ENCODE measurements around the gene FETUB. TPM values are rescaled to one million over a fixed set of nuclear protein-coding genes. Genes with fewer than 3 reads are reported as not detected.

Gene FETUB
- total and polyA plus RNA-seq, 2 of the 4 experiments (the other 2 are of a cell fraction): not detected

DNA sequence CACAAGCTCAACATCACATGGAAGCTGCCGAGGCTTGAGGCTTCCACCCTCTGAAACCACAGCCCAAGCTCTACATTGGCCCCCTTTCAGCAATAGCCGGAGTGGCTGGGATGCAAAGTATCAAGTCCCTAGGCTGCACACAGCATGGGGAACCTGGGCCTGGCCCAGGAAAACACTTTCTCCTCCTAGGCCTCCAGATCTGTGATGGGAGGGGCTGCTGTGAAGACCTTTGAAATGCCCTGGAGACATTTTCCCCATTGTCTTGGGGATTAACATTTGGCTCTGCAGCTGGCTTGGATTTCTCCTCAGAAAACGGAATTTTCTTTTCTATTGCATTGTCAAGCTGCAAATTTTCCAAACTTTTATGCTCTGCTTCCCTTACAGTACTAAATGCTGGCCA is 43.8 kb downstream of the FETUB start:
- H2BK20ac ChIP-seq (ENCODE audit: low read depth, low read length): no peak overlapping the region
- TF ChIP-seq NFE2L2 (IDR thresholded peaks at IDR 0.05; ENCODE audit: low read depth, low read length) (no peak), FOS (IDR thresholded peaks at IDR 0.05; ENCODE audit: low read depth, low read length) (no peak), SMC3 (IDR thresholded peaks at IDR 0.05; ENCODE audit: low read depth, low read length) (no peak), MXI1 (IDR thresholded peaks at IDR 0.05; ENCODE audit: borderline replicate concordance, low read depth, low read length) (no peak), CEBPB (IDR thresholded peaks at IDR 0.05; ENCODE audit: low read depth, low read length) (no peak), RAD21 (IDR thresholded peaks at IDR 0.05; ENCODE audit: low read length) (no peak), RFX5 (IDR thresholded peaks at IDR 0.05; ENCODE audit: low read depth, low read length) (no peak), RCOR1 (IDR thresholded peaks at IDR 0.05; ENCODE audit: insufficient replicate concordance, low read length) (no peak), MAZ (IDR thresholded peaks at IDR 0.05; ENCODE audit: borderline replicate concordance, low read depth, low read length) (no peak), POLR2A (IDR thresholded peaks at IDR 0.05; ENCODE audit: low read depth, low read length) (no peak), MAFK (IDR thresholded peaks at IDR 0.05; ENCODE audit: low read depth, low read length) (no peak), CHD1 (IDR thresholded peaks at IDR 0.05; ENCODE audit: low read depth, low read length) (no peak), BHLHE40 (IDR thresholded peaks at IDR 0.05; ENCODE audit: low read depth, low read length) (no peak)
- TF ChIP-seq, protein P1, sequence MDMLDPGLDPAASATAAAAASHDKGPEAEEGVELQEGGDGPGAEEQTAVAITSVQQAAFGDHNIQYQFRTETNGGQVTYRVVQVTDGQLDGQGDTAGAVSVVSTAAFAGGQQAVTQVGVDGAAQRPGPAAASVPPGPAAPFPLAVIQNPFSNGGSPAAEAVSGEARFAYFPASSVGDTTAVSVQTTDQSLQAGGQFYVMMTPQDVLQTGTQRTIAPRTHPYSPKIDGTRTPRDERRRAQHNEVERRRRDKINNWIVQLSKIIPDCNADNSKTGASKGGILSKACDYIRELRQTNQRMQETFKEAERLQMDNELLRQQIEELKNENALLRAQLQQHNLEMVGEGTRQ (IDR thresholded peaks at IDR 0.05; ENCODE audit: low read depth, low read length): no peak
- TF ChIP-seq, protein P2, sequence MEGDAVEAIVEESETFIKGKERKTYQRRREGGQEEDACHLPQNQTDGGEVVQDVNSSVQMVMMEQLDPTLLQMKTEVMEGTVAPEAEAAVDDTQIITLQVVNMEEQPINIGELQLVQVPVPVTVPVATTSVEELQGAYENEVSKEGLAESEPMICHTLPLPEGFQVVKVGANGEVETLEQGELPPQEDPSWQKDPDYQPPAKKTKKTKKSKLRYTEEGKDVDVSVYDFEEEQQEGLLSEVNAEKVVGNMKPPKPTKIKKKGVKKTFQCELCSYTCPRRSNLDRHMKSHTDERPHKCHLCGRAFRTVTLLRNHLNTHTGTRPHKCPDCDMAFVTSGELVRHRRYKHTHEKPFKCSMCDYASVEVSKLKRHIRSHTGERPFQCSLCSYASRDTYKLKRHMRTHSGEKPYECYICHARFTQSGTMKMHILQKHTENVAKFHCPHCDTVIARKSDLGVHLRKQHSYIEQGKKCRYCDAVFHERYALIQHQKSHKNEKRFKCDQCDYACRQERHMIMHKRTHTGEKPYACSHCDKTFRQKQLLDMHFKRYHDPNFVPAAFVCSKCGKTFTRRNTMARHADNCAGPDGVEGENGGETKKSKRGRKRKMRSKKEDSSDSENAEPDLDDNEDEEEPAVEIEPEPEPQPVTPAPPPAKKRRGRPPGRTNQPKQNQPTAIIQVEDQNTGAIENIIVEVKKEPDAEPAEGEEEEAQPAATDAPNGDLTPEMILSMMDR (conservative IDR thresholded peaks at IDR 0.05; ENCODE audit: low read depth, low read length): no peak
- TF ChIP-seq, protein P3, sequence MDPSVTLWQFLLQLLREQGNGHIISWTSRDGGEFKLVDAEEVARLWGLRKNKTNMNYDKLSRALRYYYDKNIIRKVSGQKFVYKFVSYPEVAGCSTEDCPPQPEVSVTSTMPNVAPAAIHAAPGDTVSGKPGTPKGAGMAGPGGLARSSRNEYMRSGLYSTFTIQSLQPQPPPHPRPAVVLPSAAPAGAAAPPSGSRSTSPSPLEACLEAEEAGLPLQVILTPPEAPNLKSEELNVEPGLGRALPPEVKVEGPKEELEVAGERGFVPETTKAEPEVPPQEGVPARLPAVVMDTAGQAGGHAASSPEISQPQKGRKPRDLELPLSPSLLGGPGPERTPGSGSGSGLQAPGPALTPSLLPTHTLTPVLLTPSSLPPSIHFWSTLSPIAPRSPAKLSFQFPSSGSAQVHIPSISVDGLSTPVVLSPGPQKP (IDR thresholded peaks at IDR 0.05; ENCODE audit: borderline replicate concordance, low read depth, low read length): no peak
- H4K20me1 ChIP-seq (ENCODE audit: insufficient read depth, low read length): no peaks in the 10 kb centered on the region
- no peak overlapping the region for H4K8ac ChIP-seq (ENCODE audit: low read depth in 2 of 2, low read length in 2 of 2)
- no peak overlapping the region for H3K9ac ChIP-seq (ENCODE audit: low read depth, low read length)
- no peak overlapping the region for H3K14ac ChIP-seq (replicated peaks; ENCODE audit: low read depth, low read length)
- no peak for DNase-seq
- no peaks in the 10 kb centered on the region for H3K9me1 ChIP-seq (ENCODE audit: insufficient read depth, low read length)
- no peak overlapping the region for H2AK9ac ChIP-seq (replicated peaks; ENCODE audit: low read depth, low read length, poor library complexity)
- H4K5ac ChIP-seq (ENCODE audit: low read depth, low read length): no peak overlapping the region
- no peak overlapping the region for H3K18ac ChIP-seq (ENCODE audit: low read depth, low read length)
- H3K4me2 ChIP-seq (ENCODE audit: low read depth, low read length): no peak overlapping the region
- no peak overlapping the region for H4K91ac ChIP-seq (ENCODE audit: insufficient read depth, low read depth, low read length)
- in situ Hi-C loops (cut with MboI; ENCODE audit: low sequenced_read_pairs): no loop called here
- no peaks in the 10 kb centered on the region for H3K9me3 ChIP-seq (ENCODE audit: control insufficient read depth, insufficient read depth, low read length)
- H2AK5ac ChIP-seq (ENCODE audit: low read depth, low read length): no peak overlapping the region
- no peak overlapping the region for H3K4ac ChIP-seq (ENCODE audit: low read depth, low read length)
- no peak overlapping the region for H2AFZ ChIP-seq (replicated peaks; ENCODE audit: low read length, poor library complexity)
- no peaks in the 10 kb centered on the region for H3K79me1 ChIP-seq (ENCODE audit: low read depth in 1 of 2, low read length in 2 of 2)
- H2BK120ac ChIP-seq (ENCODE audit: low read depth, low read length): no peak overlapping the region
- H3K4me1 ChIP-seq (ENCODE audit: control insufficient read depth, insufficient read depth, low read length): no peaks in the 10 kb centered on the region
- dilution Hi-C loops (cut with HindIII; ENCODE audit: low sequenced_read_pairs, unreplicated experiment): no loop called here
- intact Hi-C loops (cut with micrococcal nuclease): no loop called here
- H3K56ac ChIP-seq (ENCODE audit: extremely low read depth, insufficient read depth, low read length): no peak overlapping the region
- H2BK5ac ChIP-seq (ENCODE audit: low read depth, low read length, poor library complexity, severe bottlenecking): no peak overlapping the region
- no peak overlapping the region for H3K23ac ChIP-seq (ENCODE audit: low read depth, low read length)
- no CpG with 5 or more reads among the region's 3 CpGs for WGBS, 2 experiments (ENCODE audit: extremely low coverage in 2 of 2, insufficient read length in 1 of 2)
- ChIA-PET CTCF (no interaction called here), POLR2A (ENCODE audit: unreplicated experiment) (no interaction called here)
- H3K4me3 ChIP-seq (ENCODE audit: insufficient read depth, low read depth, low read length): no peak overlapping the region
- peaks cover 3% of the 10 kb centered on the region; the same call in 1 of the 2 replicates for H3K27me3 ChIP-seq (ENCODE audit: control insufficient read depth, insufficient read depth, low read length)
- no TSS peak for BruUV-seq (replicated peaks)
- no peak for ATAC-seq (ENCODE audit: low read depth)
- no peaks in the 10 kb centered on the region for H3K36me3 ChIP-seq (ENCODE audit: control insufficient read depth, insufficient read depth, low read length)
- H3K27ac ChIP-seq (ENCODE audit: insufficient read depth, low read length): no peak overlapping the region
- H2BK15ac ChIP-seq (ENCODE audit: low read depth, low read length): no peak overlapping the region

Data from IMR-90 (cell line).